H1 (cell line): ENCODE data around the gene PMF1. TPM values are rescaled to one million over a fixed set of nuclear protein-coding genes. Genes with fewer than 3 reads are reported as not detected.

Experiments used
- CTCF ChIA-PET: fragments of 300-600 bp; sonication (Branson Sonifier 250); formaldehyde crosslinking; loops from one replicate; lab custom pipeline; 2021; ENCODE audit not compliant: partially characterized antibody; lab: Charles Lee
- POLR2A ChIA-PET: fragments of 300-600 bp; sonication (Branson Sonifier 250); formaldehyde crosslinking; loops from one replicate; lab custom pipeline; 2021; ENCODE audit warnings: inconsistent platforms; ENCODE audit not compliant: partially characterized antibody; lab: Charles Lee
- DNase-seq, 2 experiments: peaks; one replicate each; pipeline versions ENCODE4 v3.0.0 to v3.0.0-alpha.2; 2010 to 2022; ENCODE audit warnings: low spot score in 2 of 2, low read depth in 1 of 2, mixed read lengths in 1 of 2
- FAIRE-seq: peaks from 2 replicates; lab custom pipeline; 2011; peaks lifted over from hg19 to GRCh38; lab: Jason Lieb, UNC
- H2AFZ ChIP-seq: 2 replicates; pipeline ENCODE4 v1.8.1; 2012; ENCODE audit warnings: low read length, inconsistent platforms
- H2AK5ac ChIP-seq: 2 replicates; pipeline ENCODE4 v1.6.1; 2013; ENCODE audit warnings: low read depth, low read length
- H2BK120ac ChIP-seq: replicated peaks from 2 replicates; pipeline ENCODE3; 2013; ENCODE audit warnings: low read depth, low read length, inconsistent platforms
- H2BK12ac ChIP-seq: 2 replicates; pipeline ENCODE4 v1.6.1; 2013; ENCODE audit warnings: low read depth, low read length
- H2BK15ac ChIP-seq: 2 replicates; pipeline ENCODE4 v1.6.1; 2013; ENCODE audit warnings: low read length
- H2BK20ac ChIP-seq: 2 replicates; pipeline ENCODE4 v1.6.1; 2013; ENCODE audit warnings: low read length
- H2BK5ac ChIP-seq: 2 replicates; pipeline ENCODE4 v1.6.1; 2013; ENCODE audit warnings: low read depth, low read length
- H3K14ac ChIP-seq: 2 replicates; pipeline ENCODE4 v1.6.1; 2013; ENCODE audit warnings: inconsistent platforms; ENCODE audit not compliant: insufficient read length
- H3K18ac ChIP-seq: 2 replicates; pipeline ENCODE4 v1.6.1; 2013; ENCODE audit warnings: low read length; ENCODE audit errors: extremely low read depth
- H3K23ac ChIP-seq: 2 replicates; pipeline ENCODE4 v1.6.1; 2013; ENCODE audit warnings: inconsistent platforms; ENCODE audit not compliant: insufficient read length
- H3K23me2 ChIP-seq: 2 replicates; pipeline ENCODE4 v1.6.1; 2013; ENCODE audit warnings: low read depth, low read length
- H3K27ac ChIP-seq: 2 replicates; pipeline ENCODE4 v1.6.1; 2011; ENCODE audit warnings: low read depth, low read length, inconsistent platforms
- H3K27me3 ChIP-seq, 4 experiments: replicated peaks in 1 of 4; 1 replicate in 1 of 4; 2 replicates in 3 of 4; pipeline versions ENCODE4 v1.6.1 to v1.8.1; 2011 to 2013; ENCODE audit warnings: low read length in 3 of 4, mild to moderate bottlenecking in 3 of 4, inconsistent platforms in 2 of 4, mixed read lengths in 2 of 4, moderate library complexity in 1 of 4; ENCODE audit not compliant: control insufficient read depth in 3 of 4, insufficient read depth in 3 of 4; ENCODE audit errors: extremely low read depth in 1 of 4
- H3K36me3 ChIP-seq, 4 experiments: 2 replicates each; pipeline versions ENCODE4 v1.6.1 to v1.8.1; 2011 to 2013; ENCODE audit warnings: mild to moderate bottlenecking in 4 of 4, low read length in 3 of 4, moderate library complexity in 2 of 4, control low read depth in 1 of 4, inconsistent platforms in 1 of 4; ENCODE audit not compliant: insufficient read depth in 4 of 4, control insufficient read depth in 2 of 4
- H3K4ac ChIP-seq: replicated peaks from 2 replicates; pipeline ENCODE3; 2013; ENCODE audit warnings: low read length, low read depth, mixed read lengths, inconsistent platforms; ENCODE audit not compliant: insufficient read length
- H3K4me1 ChIP-seq, 4 experiments: replicated peaks in 1 of 4; 1 replicate in 1 of 4; 2 replicates in 3 of 4; pipeline versions ENCODE4 v1.6.1 to v1.8.1; 2011 to 2013; ENCODE audit warnings: low read length in 3 of 4, inconsistent platforms in 2 of 4, mixed read lengths in 1 of 4; ENCODE audit not compliant: insufficient read depth in 4 of 4, control insufficient read depth in 3 of 4
- H3K4me2 ChIP-seq, 2 experiments: 2 replicates each; pipeline versions ENCODE4 v1.6.1 to v1.8.1; 2011 to 2013; ENCODE audit warnings: low read depth in 2 of 2, low read length in 2 of 2, control low read depth in 1 of 2, inconsistent platforms in 1 of 2, mild to moderate bottlenecking in 1 of 2; ENCODE audit not compliant: insufficient read depth in 1 of 2
- H3K4me3 ChIP-seq, 4 experiments: fragments of 200-600, 300-600 bp in 1 of 4; sonication (generic), shearing (Covaris generic), sonication (Bioruptor Twin) in 1 of 4; 2 replicates each; pipeline versions ENCODE4 v1.5.1 to v1.8.1; 2011 to 2016; ENCODE audit warnings: low read length in 4 of 4, low read depth in 3 of 4, control low read depth in 2 of 4, inconsistent platforms in 2 of 4, mild to moderate bottlenecking in 2 of 4, mixed read lengths in 1 of 4, moderate library complexity in 1 of 4; ENCODE audit not compliant: insufficient read depth in 2 of 4; ENCODE audit errors: extremely low read depth in 1 of 4
- H3K56ac ChIP-seq: replicated peaks from 2 replicates; pipeline ENCODE3; 2013; ENCODE audit warnings: low read depth, mild to moderate bottlenecking, mixed read lengths, low read length, inconsistent platforms; ENCODE audit not compliant: insufficient read length
- H3K79me1 ChIP-seq: 2 replicates; pipeline ENCODE4 v1.6.1; 2013; ENCODE audit warnings: low read depth, low read length, control low read depth
- H3K79me2 ChIP-seq, 2 experiments: 2 replicates each; pipeline versions ENCODE4 v1.6.1 to v1.8.1; 2012 to 2013; ENCODE audit warnings: low read length in 2 of 2, mild to moderate bottlenecking in 2 of 2, inconsistent platforms in 1 of 2; ENCODE audit not compliant: insufficient read depth in 2 of 2, control insufficient read depth in 1 of 2
- H3K9ac ChIP-seq, 4 experiments: replicated peaks in 1 of 4; 1 replicate in 1 of 4; 2 replicates in 3 of 4; pipeline versions ENCODE4 v1.6.1 to v1.8.1; 2011 to 2013; ENCODE audit warnings: low read depth in 3 of 4, low read length in 3 of 4, control low read depth in 2 of 4, mild to moderate bottlenecking in 2 of 4, moderate library complexity in 2 of 4, inconsistent platforms in 1 of 4; ENCODE audit errors: extremely low read depth in 1 of 4
- H3K9me3 ChIP-seq, 2 experiments: 2 replicates each; pipeline versions ENCODE4 v1.6.1 to v1.8.1; 2012 to 2013; ENCODE audit warnings: mild to moderate bottlenecking in 2 of 2, moderate library complexity in 2 of 2, control low read depth in 1 of 2, inconsistent platforms in 1 of 2, low read depth in 1 of 2, low read length in 1 of 2, mixed read lengths in 1 of 2; ENCODE audit not compliant: insufficient read depth in 2 of 2
- H4K20me1 ChIP-seq, 2 experiments: replicated peaks in 1 of 2; 2 replicates each; pipeline versions ENCODE3 to v1.8.1; 2011 to 2013; ENCODE audit warnings: inconsistent platforms in 2 of 2, low read length in 2 of 2, mild to moderate bottlenecking in 1 of 2; ENCODE audit not compliant: insufficient read depth in 2 of 2, control insufficient read depth in 1 of 2
- H4K5ac ChIP-seq: 2 replicates; pipeline ENCODE4 v1.6.1; 2013; ENCODE audit warnings: low read length, low read depth, mixed read lengths, inconsistent platforms; ENCODE audit not compliant: insufficient read length
- H4K8ac ChIP-seq: 2 replicates; pipeline ENCODE4 v1.8.0; 2013; ENCODE audit warnings: mild to moderate bottlenecking, moderate library complexity, low read length, inconsistent platforms; ENCODE audit not compliant: insufficient read depth; ENCODE audit errors: extremely low read depth
- H4K91ac ChIP-seq: replicated peaks from 2 replicates; pipeline ENCODE3; 2013; ENCODE audit warnings: low read length, mixed read lengths, inconsistent platforms; ENCODE audit not compliant: insufficient read length
- CHD2 ChIP-seq: IDR thresholded peaks from 2 replicates; pipeline ENCODE4 v1.6.1; 2012; ENCODE audit warnings: low read length, improper control_type of control experiment
- POLR2A ChIP-seq, 2 experiments: IDR thresholded peaks; 1 replicate in 1 of 2; 2 replicates in 1 of 2; pipeline ENCODE4 v1.6.1; 2011; ENCODE audit warnings: low read depth in 2 of 2, low read length in 2 of 2, mild to moderate bottlenecking in 2 of 2; ENCODE audit errors: control extremely low read depth in 1 of 2
- POLR2AphosphoS5 ChIP-seq: IDR thresholded peaks from 2 replicates; pipeline ENCODE4 v1.6.1; 2011; ENCODE audit warnings: low read depth, low read length
- SIN3A ChIP-seq, 2 experiments: IDR thresholded peaks in 1 of 2; conservative IDR thresholded peaks in 1 of 2; 2 replicates each; pipeline ENCODE4 v1.6.1; 2011 to 2012; ENCODE audit warnings: low read length in 2 of 2, improper control_type of control experiment in 1 of 2, low read depth in 1 of 2, mild to moderate bottlenecking in 1 of 2
- WGBS, 2 experiments: shearing (Covaris generic) in 1 of 2; methylation state at CpG; one replicate each; pipeline versions ENCODE4 v1.1.6 to v1.1.7; 2013 to 2015; ENCODE audit warnings: low lambda C conversion rate in 2 of 2, mixed read lengths in 2 of 2, inconsistent platforms in 1 of 2, low coverage in 1 of 2, missing lambda C conversion rate in 1 of 2; ENCODE audit not compliant: insufficient replicate concordance in 2 of 2, insufficient coverage in 1 of 2, insufficient read length in 1 of 2; ENCODE audit errors: extremely low coverage in 1 of 2, missing lambda C conversion rate in 1 of 2; 5-methylcytosine and 5-hydroxymethylcytosine counted together
- polyA plus RNA-seq, 7 experiments: library from polyadenylated mRNA; depleted of rRNA in 3 of 7; stranded (reverse) in 5 of 7; unstranded in 2 of 7; fragments of >200 nt in 5 of 7; fragments of 200-250 nt in 2 of 7; gene quantifications; 1 replicate in 5 of 7; 2 replicates in 1 of 7; 4 replicates in 1 of 7; pipeline versions ENCODE4 v1.2.1 to v1.2.3, GENCODE V29; 2011 to 2013; ENCODE audit warnings: missing spikeins in 2 of 7, mixed read lengths in 2 of 7
- total RNA-seq: library from RNA; stranded (reverse); fragmentation: NEBNext Ultra II Directional; extraction: Animal tissue kit (Norgen Biotek cat#: 25700); gene quantifications from 2 replicates; pipeline ENCODE4 v1.2.1, GENCODE V29; 2021

The PMF1 gene
- total and polyA plus RNA-seq, 2 of the 8 experiments (the other 6 are each of a cell fraction or from before 2014, with no cell fraction given) = 113 to 296 TPM

- Histone ChIP-seq H2AK5ac (no peak overlapping the region), H2AFZ (no peak overlapping the region), H3K23me2 (no peaks in the 10 kb centered on the region), H3K4me3 (no peak overlapping the region), H2BK5ac (no peak overlapping the region), H4K8ac (no peak overlapping the region), H2BK20ac (no peak overlapping the region), H3K4ac (no peak overlapping the region), H4K5ac (no peak overlapping the region), H3K27me3 (no peaks in the 10 kb centered on the region), H3K14ac (no peak overlapping the region), H4K91ac (no peak overlapping the region), H3K9ac (no peak overlapping the region), H3K27ac (no peak overlapping the region), H3K36me3 (peaks cover 26 to 56% (median 40%) of the 10 kb centered on the region in 4 experiments), H3K56ac (no peak overlapping the region), H2BK15ac (no peak overlapping the region), H2BK12ac (no peak overlapping the region), H3K18ac (no peak overlapping the region), H4K20me1 (peaks cover 0 to 4% of the 10 kb centered on the region in 2 experiments), H3K79me2 (no peaks in the 10 kb centered on the region), H2BK120ac (no peak overlapping the region), H3K4me1 (peaks cover 0 to 16% (median 9%) of the 10 kb centered on the region in 4 experiments), H3K23ac (no peak overlapping the region), H3K79me1 (no peaks in the 10 kb centered on the region), H3K4me2 (no peak overlapping the region), H3K9me3 (no peaks in the 10 kb centered on the region)
- ChIA-PET POLR2A (interaction anchor here (0.7 to 11.8 kb wide), 9 partner anchors 7 to 109 kb away, joined by 3 to 102 read pairs (median 4); partner anchors contain the start of genes BGLAP, SMG5 and TMEM79), CTCF (interaction anchor here (0.5 to 47.2 kb wide), 10 partner anchors 11 to 109 kb away, joined by 3 to 1265 read pairs (median 4); partner anchors contain the start of gene SEMA4A)
- DNase-seq = no peak
- FAIRE-seq = no peak
- TF ChIP-seq POLR2A (IDR thresholded peaks at IDR 0.05; ENCODE audit: control extremely low read depth in 1 of 2, low read depth in 2 of 2, low read length in 2 of 2) (0 out of 3 replicates have a peak, but pooled peaks of 1 of the 2 experiments have one; percentile 25), POLR2AphosphoS5 (peak; percentile 33; the same call in 1 of the 2 replicates), SIN3A (conservative IDR thresholded peaks at IDR 0.05 in 1 of 2, IDR thresholded peaks at IDR 0.05 in 1 of 2; ENCODE audit: low read depth in 1 of 2, low read length in 2 of 2) (no peak), CHD2 (no peak)
- WGBS, 2 experiments = 81% methylated on average over 5 of the region's 5 CpGs; no CpG with 5 or more reads in 1 of the 2 experiments
These were observed 36.8 kb downstream of the PMF1 start for GRCh38 chr1:156249593-156249992.
